ENCODE measurements around the gene TCN2. TPM values are rescaled to one million over a fixed set of nuclear protein-coding genes. Genes with fewer than 3 reads are reported as not detected.

TCN2 gene
- total RNA-seq, 4 donors from 2014 or later, result 4.9 to 24.2 (median 11.0) TPM

DNA sequence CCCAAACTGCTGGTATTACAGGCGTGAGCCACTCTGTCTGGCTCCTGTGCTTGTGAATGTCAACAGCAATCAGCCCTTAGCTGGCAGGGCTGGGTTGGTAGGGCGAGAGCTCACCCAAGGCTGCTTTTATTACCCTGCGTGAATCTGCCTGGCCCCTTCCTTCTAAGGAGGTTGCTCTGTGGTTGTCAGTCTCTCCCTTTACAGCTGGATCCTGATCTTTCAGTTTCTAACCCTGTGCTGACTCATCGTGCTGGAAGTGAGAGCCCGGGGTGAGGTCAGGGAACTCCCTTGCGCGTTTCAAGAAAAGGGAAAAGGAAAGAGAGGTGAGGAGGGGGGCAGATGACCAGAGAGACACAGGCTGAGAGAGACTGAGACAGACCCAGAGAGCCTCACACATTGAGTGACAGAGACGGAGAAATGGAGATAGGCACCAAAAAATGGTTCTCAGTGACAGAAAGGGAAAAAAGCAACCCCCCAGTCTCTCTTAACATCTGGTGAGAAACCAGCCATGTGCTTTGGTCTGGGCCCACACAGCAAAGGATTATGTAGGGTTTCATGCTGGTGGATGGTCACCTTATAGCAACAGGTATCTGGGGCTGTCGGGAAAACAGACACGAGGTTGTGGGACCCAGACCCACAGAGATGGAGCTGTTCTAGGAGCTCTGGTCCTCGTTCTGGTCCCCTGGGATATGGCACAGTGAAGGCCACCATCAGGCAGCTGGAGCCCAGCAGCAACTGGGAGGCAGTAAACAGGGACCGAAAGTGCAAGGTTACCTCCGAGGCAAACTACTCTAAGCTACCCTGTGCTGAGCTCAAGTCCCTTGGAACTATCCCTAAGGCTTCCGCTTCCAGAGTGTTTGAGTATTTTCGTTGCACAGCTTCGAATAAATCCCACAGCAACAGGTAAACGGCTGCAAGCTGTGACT, 2.5 kb downstream of the TCN2 start:
- no peaks in the 10 kb centered on the region for H3K27me3 ChIP-seq
- H3K4me3 ChIP-seq, result peak overlapping the region; percentile 8
- no peak for TF ChIP-seq EP300 (IDR thresholded peaks at IDR 0.05)
- no peak for TF ChIP-seq POLR2A (IDR thresholded peaks at IDR 0.05)
- TF ChIP-seq POLR2AphosphoS5 (IDR thresholded peaks at IDR 0.05), result no peak
- TF ChIP-seq CTCF (IDR thresholded peaks at IDR 0.05), result no peak
- 53% methylated on average over 17 of the region's 17 CpGs for WGBS
- H3K4me1 ChIP-seq, result peaks cover 48% of the 10 kb centered on the region
- peaks cover 21% of the 10 kb centered on the region for H3K36me3 ChIP-seq
- H3K9me3 ChIP-seq, result no peaks in the 10 kb centered on the region
- H3K27ac ChIP-seq, result peak overlapping the region; percentile 32
- DNase-seq (ENCODE audit: low spot score in 2 of 2), result no peak

GRCh38 chr22:30610299-30610698, 3.3 kb downstream of the TCN2 start:
- Histone ChIP-seq H3K27ac (no peak overlapping the region), H3K9me3 (no peaks in the 10 kb centered on the region), H3K4me1 (peaks cover 48% of the 10 kb centered on the region), H3K36me3 (peaks cover 25% of the 10 kb centered on the region), H3K4me3 (no peak overlapping the region), H3K27me3 (no peaks in the 10 kb centered on the region)
- TF ChIP-seq POLR2A (IDR thresholded peaks at IDR 0.05), result no peak
- TF ChIP-seq CTCF (IDR thresholded peaks at IDR 0.05), result no peak
- no peak for TF ChIP-seq EP300 (IDR thresholded peaks at IDR 0.05)
- no peak for TF ChIP-seq POLR2AphosphoS5 (IDR thresholded peaks at IDR 0.05)
- 81% methylated on average over 6 of the region's 7 CpGs for WGBS
- DNase-seq (ENCODE audit: low spot score in 2 of 2), result no peak

DNA sequence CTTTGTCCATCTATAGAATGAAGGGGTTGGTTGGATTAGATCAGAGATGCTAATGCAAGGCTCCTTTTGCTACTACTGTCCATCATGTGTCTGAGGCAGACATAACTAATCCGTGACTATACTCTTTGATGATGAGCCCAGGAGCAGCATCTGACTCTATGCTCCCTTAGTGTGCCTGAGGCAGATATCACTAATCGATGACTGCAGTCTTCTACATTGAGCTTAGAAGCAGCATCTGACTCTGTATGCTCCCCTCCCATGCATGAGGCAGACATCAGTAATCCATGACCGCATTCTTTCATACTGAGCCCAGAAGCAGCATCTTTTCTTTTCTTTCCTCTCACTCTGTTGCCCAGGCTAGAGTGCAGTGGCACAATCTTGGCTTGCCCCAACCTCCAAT, 4.2 kb downstream of the TCN2 start:
- Histone ChIP-seq H3K27ac (no peak overlapping the region), H3K4me1 (peaks cover 39% of the 10 kb centered on the region), H3K9me3 (no peaks in the 10 kb centered on the region), H3K27me3 (no peaks in the 10 kb centered on the region), H3K4me3 (no peak overlapping the region), H3K36me3 (peaks cover 27% of the 10 kb centered on the region)
- no peak for DNase-seq (ENCODE audit: low spot score in 2 of 2)
- TF ChIP-seq EP300 (IDR thresholded peaks at IDR 0.05) (no peak), CTCF (IDR thresholded peaks at IDR 0.05) (no peak), POLR2AphosphoS5 (IDR thresholded peaks at IDR 0.05) (no peak), POLR2A (IDR thresholded peaks at IDR 0.05) (no peak)
- 91% methylated on average over 3 of the region's 3 CpGs for WGBS

GRCh38 chr22:30612789-30613188, 5.8 kb downstream of the TCN2 start:
- DNase-seq (ENCODE audit: low spot score in 2 of 2), result no peak
- TF ChIP-seq POLR2A (IDR thresholded peaks at IDR 0.05), result no peak
- no peak for TF ChIP-seq EP300 (IDR thresholded peaks at IDR 0.05)
- TF ChIP-seq CTCF (IDR thresholded peaks at IDR 0.05), result no peak
- TF ChIP-seq POLR2AphosphoS5 (IDR thresholded peaks at IDR 0.05), result no peak
- Histone ChIP-seq H3K4me3 (no peak overlapping the region), H3K4me1 (peaks cover 24% of the 10 kb centered on the region), H3K9me3 (no peaks in the 10 kb centered on the region), H3K36me3 (peaks cover 35% of the 10 kb centered on the region), H3K27me3 (no peaks in the 10 kb centered on the region), H3K27ac (no peak overlapping the region)
- WGBS, result 95% methylated on average over 7 of the region's 8 CpGs

GRCh38 chr22:30614268-30614667, 7.3 kb downstream of the TCN2 start:
- peaks cover 41% of the 10 kb centered on the region for H3K36me3 ChIP-seq
- 90% methylated on average over 5 of the region's 7 CpGs for WGBS
- H3K27me3 ChIP-seq, result no peaks in the 10 kb centered on the region
- no peak overlapping the region for H3K4me3 ChIP-seq
- no peak overlapping the region for H3K27ac ChIP-seq
- H3K9me3 ChIP-seq, result no peaks in the 10 kb centered on the region
- TF ChIP-seq CTCF (IDR thresholded peaks at IDR 0.05) (no peak), POLR2AphosphoS5 (IDR thresholded peaks at IDR 0.05) (no peak), EP300 (IDR thresholded peaks at IDR 0.05) (no peak), POLR2A (IDR thresholded peaks at IDR 0.05) (no peak)
- H3K4me1 ChIP-seq, result peaks cover 10% of the 10 kb centered on the region
- no peak for DNase-seq (ENCODE audit: low spot score in 2 of 2)

Data from suprapubic skin (tissue), 4 donors.